ENCODE data around the gene CDC16. TPM values are rescaled to one million over a fixed set of nuclear protein-coding genes. Genes with fewer than 3 reads are reported as not detected.

CDC16 gene
- total and polyA plus RNA-seq, 2 of the 13 experiments (the other 11 are each of a cell fraction or from before 2014, with no cell fraction given) = 24.2 to 60.9 TPM

- 0 out of 2 replicates have a peak, but pooled peaks have one; percentile 82 for TF ChIP-seq ZNF773 (CRISPR knock-in tag; IDR thresholded peaks at IDR 0.05; ENCODE audit: borderline replicate concordance)
- no peak for TF ChIP-seq ATAD3A (CRISPR knock-in tag; IDR thresholded peaks at IDR 0.05)
- no peak for TF ChIP-seq ADNP (CRISPR knock-in tag; IDR thresholded peaks at IDR 0.05)
- TF ChIP-seq ETV5 (CRISPR knock-in tag; IDR thresholded peaks at IDR 0.05; ENCODE audit: borderline replicate concordance) = peak; percentile 57
- no peak for TF ChIP-seq CENPBD1 (CRISPR knock-in tag; IDR thresholded peaks at IDR 0.05; ENCODE audit: borderline replicate concordance, low read depth)
- 0 out of 2 replicates have a peak, but pooled peaks have one; percentile 41 for TF ChIP-seq MTF1 (CRISPR knock-in tag; IDR thresholded peaks at IDR 0.05)
- TF ChIP-seq POGK (CRISPR knock-in tag; conservative IDR thresholded peaks at IDR 0.05) = peak; percentile 87
- no peak for TF ChIP-seq CCAR2 (optimal IDR thresholded peaks at IDR 0.05; ENCODE audit: low read depth, low read length)
- TF ChIP-seq ZMAT3 (CRISPR knock-in tag; conservative IDR thresholded peaks at IDR 0.05) = peak; percentile 90; the same call in 1 of the 2 replicates
- TF ChIP-seq ZNF569 (CRISPR knock-in tag; IDR thresholded peaks at IDR 0.05; ENCODE audit: borderline replicate concordance) = no peak
- TF ChIP-seq ZNF720 (CRISPR knock-in tag; IDR thresholded peaks at IDR 0.05) = no peak
- peak; percentile 97 for TF ChIP-seq ZNF740 (CRISPR knock-in tag; IDR thresholded peaks at IDR 0.05)
- no peak for TF ChIP-seq PHB2 (IDR thresholded peaks at IDR 0.05; ENCODE audit: partially characterized antibody)
- no peak for TF ChIP-seq GTF3A (CRISPR knock-in tag; conservative IDR thresholded peaks at IDR 0.05)
- TF ChIP-seq REXO4 (CRISPR knock-in tag; IDR thresholded peaks at IDR 0.05; ENCODE audit: borderline replicate concordance) = peak; percentile 88
- TF ChIP-seq HNRNPUL1 (IDR thresholded peaks at IDR 0.05; ENCODE audit: low read depth, low read length) = no peak
- TF ChIP-seq CHD4 (IDR thresholded peaks at IDR 0.05; ENCODE audit: borderline replicate concordance, low read length) = no peak
- TF ChIP-seq HES4 (CRISPR knock-in tag; IDR thresholded peaks at IDR 0.05; ENCODE audit: borderline replicate concordance) = peak; percentile 71; the same call in 1 of the 2 replicates
- TF ChIP-seq FOXK2 (IDR thresholded peaks at IDR 0.05) = no peak
- TF ChIP-seq HIVEP1 (CRISPR knock-in tag; IDR thresholded peaks at IDR 0.05) = peak; percentile 79
- TF ChIP-seq ZNF530 (CRISPR knock-in tag; IDR thresholded peaks at IDR 0.05; ENCODE audit: low read depth) = no peak
- no peak for TF ChIP-seq SMAD9 (CRISPR knock-in tag; IDR thresholded peaks at IDR 0.05)
- TF ChIP-seq ZNF577 (CRISPR knock-in tag; IDR thresholded peaks at IDR 0.05; ENCODE audit: borderline replicate concordance, low read depth) = no peak
- TF ChIP-seq ZNF687 (CRISPR knock-in tag; IDR thresholded peaks at IDR 0.05) = peak; percentile 97
Observed at GRCh38 chr13:114234645-114235421, at the start of gene CDC16 (continued).
